NB4 (cell line): ENCODE results near the gene CELF1.

Experiments
- MYC ChIP-seq: IDR thresholded peaks from 2 replicates; pipeline ENCODE4 v1.6.1; 2011; ENCODE audit warnings: low read depth, low read length
- TF ChIP-seq, protein P1 (sequence below): IDR thresholded peaks from one replicate; pipeline ENCODE4 v1.5.1; 2012; ENCODE audit warnings: low read depth, low read length

DNA sequence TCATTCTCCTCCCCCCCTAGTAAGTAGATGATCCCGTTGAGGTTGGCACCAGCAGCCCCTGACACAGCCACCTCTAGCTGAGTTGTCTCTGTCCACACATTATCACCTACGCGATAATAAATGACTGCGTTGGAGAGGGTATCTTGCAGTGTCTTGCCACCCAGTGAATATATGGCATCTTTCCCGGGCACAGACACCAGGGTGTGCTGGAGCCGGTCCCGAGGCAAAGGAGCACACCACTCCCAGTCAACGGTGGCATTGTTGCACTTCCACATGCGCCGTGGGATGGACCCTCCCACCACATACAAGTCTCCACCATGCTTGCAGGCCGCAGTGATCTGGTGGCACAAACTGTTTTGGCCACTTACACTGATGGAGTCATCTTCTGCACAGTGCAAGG, 20.4 kb upstream of the CELF1 start:
- TF ChIP-seq, protein P1, sequence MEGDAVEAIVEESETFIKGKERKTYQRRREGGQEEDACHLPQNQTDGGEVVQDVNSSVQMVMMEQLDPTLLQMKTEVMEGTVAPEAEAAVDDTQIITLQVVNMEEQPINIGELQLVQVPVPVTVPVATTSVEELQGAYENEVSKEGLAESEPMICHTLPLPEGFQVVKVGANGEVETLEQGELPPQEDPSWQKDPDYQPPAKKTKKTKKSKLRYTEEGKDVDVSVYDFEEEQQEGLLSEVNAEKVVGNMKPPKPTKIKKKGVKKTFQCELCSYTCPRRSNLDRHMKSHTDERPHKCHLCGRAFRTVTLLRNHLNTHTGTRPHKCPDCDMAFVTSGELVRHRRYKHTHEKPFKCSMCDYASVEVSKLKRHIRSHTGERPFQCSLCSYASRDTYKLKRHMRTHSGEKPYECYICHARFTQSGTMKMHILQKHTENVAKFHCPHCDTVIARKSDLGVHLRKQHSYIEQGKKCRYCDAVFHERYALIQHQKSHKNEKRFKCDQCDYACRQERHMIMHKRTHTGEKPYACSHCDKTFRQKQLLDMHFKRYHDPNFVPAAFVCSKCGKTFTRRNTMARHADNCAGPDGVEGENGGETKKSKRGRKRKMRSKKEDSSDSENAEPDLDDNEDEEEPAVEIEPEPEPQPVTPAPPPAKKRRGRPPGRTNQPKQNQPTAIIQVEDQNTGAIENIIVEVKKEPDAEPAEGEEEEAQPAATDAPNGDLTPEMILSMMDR, result no peak
- TF ChIP-seq MYC, result no peak
